GM12864 (cell line): ENCODE results near the gene BCAS3.

Source experiments
- DNase-seq: peaks from one replicate; pipeline ENCODE4 v3.0.0-alpha.2; 2011; ENCODE audit warnings: low read depth
- H3K4me3 ChIP-seq: 2 replicates; pipeline ENCODE4 v1.5.1; 2011; ENCODE audit warnings: mild to moderate bottlenecking, low read depth, low read length, control low read depth
- TF ChIP-seq, protein P1 (sequence below): IDR thresholded peaks from 2 replicates; pipeline ENCODE4 v1.5.1; 2011; ENCODE audit warnings: low read depth, mild to moderate bottlenecking, moderate library complexity, low read length, control low read depth, inconsistent platforms; ENCODE audit errors: missing control alignments

Gene BCAS3

DNA sequence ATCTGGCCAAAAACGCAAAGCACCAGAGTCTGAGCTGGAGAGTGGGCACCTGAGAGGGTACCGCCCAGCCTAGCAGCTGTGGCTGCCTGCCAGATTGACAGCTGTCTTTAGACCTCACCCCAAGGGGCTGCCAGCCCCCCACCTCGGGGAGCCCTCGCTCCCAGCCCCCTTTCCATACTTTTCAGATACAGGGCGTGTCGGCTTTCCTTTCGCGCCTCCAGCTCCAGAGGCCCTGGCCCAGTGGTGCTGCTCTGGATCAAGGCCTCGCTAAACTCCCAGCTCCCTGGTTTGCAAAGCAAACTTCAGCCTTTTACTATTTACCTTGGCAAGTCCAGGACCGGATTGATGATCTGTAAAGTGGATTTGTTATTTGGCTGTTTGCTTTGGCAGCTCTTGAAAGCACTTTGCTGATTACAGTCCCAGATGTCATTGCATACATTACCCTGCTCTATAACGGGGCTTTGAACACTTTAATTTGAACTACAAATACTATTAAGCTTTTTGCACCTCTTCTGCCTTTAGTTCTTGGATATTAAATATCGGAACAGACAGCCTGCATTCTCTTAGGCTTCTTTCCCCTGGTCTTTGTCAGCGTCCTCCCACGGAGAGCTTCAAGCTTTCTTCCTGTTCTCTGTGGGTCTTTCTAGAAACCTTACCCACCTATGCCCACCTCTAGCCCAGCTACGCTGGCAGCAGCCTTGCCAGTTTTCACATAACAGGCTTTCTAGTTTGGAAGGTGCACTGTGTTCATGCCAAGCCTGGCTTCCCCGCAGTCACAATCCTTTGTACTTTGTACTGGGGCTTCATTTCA, 658.4 kb downstream of the BCAS3 start:
- TF ChIP-seq, protein P1, sequence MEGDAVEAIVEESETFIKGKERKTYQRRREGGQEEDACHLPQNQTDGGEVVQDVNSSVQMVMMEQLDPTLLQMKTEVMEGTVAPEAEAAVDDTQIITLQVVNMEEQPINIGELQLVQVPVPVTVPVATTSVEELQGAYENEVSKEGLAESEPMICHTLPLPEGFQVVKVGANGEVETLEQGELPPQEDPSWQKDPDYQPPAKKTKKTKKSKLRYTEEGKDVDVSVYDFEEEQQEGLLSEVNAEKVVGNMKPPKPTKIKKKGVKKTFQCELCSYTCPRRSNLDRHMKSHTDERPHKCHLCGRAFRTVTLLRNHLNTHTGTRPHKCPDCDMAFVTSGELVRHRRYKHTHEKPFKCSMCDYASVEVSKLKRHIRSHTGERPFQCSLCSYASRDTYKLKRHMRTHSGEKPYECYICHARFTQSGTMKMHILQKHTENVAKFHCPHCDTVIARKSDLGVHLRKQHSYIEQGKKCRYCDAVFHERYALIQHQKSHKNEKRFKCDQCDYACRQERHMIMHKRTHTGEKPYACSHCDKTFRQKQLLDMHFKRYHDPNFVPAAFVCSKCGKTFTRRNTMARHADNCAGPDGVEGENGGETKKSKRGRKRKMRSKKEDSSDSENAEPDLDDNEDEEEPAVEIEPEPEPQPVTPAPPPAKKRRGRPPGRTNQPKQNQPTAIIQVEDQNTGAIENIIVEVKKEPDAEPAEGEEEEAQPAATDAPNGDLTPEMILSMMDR = no peak
- no peak overlapping the region for H3K4me3 ChIP-seq
- no peak for DNase-seq

- DNase-seq = no peak
- TF ChIP-seq, protein P1 = no peak
- H3K4me3 ChIP-seq = no peak overlapping the region
These were observed 659.6 kb downstream of the BCAS3 start for GRCh38 chr17:61337290-61337689.

- no peak overlapping the region for H3K4me3 ChIP-seq
- TF ChIP-seq, protein P1 = no peak
- no peak for DNase-seq
These were observed 660.5 kb downstream of the BCAS3 start for GRCh38 chr17:61338000-61338798.

DNA sequence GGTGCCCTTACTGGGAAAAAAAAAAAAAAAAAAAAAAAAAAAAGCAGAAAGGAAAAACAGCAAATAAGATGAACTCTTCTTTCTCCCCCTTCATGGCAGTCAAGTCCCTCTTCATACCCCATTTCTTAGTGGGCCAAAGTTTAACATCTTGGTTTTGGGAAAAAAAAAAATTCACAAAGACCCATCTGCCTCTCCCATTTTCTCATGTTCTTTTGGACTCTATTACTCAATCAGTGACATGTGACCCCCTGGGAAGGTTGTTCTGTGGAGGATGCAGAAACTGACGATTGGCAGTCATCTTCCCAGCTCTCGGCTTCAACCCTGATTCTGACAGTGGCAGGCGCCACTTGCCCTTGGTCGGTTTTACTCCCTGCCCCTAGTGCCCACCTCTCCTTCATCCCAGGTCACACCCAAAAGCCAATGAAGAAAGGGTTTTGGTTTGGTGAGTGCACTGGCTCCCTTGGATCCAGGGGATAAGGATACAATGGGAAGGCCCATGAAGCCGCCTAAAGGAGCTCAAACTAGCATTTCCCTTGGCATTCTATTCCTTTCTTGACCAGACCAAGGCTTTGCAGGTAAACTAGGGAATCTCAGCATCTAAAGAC, 661.3 kb downstream of the BCAS3 start:
- no peak for DNase-seq
- no peak overlapping the region for H3K4me3 ChIP-seq
- TF ChIP-seq, protein P1 = no peak

DNA sequence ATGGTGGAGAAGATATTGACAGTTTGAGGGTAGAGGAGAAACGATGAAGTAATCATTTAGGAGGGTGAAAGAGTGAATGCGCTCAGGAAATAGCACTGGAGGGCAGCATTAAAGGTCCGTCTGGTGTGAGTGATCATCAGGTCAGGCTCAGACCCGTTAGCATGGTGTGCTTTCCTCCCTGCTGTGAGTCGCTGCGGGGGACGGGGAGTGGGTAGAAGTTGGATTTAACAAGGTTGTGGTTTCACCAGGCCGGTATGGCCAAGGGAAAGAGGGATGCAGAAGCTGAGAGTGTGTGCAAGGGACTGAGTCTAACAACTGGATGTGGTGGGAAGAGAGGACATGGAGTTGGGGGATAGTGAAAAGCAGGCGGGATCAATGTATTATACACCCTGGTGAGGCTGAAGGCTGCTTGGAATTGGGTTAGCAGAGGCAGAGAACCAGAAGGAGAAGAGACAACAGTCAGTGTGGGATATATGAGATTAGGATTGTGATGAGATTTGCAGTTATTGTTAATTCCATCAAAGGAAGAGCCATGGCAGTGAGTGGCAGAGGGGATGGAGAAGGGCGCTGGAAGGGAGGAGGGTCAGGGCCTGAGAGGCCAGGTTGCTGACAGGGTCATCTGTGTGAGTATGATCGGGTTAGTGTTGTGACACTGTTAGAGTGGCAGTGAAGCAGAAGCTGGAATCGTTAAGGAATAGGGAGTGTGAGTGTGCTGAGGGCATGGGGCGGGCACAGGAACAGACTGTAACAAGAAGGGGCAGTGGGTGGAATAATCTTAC, 663.0 kb downstream of the BCAS3 start:
- TF ChIP-seq, protein P1 = no peak
- no peak for DNase-seq
- H3K4me3 ChIP-seq = no peak overlapping the region

DNA sequence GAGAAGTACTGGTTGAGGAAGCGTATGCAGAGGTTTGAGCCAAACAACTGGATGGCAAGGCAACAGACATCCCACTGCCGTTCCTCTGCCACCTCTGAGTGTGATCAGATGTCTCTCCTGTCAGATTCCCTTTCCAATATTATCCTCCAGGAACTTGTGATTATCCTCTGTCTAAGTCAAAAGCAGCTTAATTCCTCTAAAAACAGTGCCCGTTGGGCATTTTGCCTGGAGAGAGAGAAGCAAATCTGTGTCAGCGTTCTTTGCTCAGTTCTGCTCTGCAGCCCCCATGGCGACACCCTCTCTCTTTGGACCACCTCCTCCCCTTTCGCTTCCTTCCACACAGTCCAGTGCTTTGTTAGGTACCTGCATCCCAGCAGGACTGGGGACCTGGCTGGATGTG, 665.9 kb downstream of the BCAS3 start:
- TF ChIP-seq, protein P1 = no peak
- no peak overlapping the region for H3K4me3 ChIP-seq
- no peak for DNase-seq
